ENCODE measurements around the gene EMID1. TPM values are rescaled to one million over a fixed set of nuclear protein-coding genes. Genes with fewer than 3 reads are reported as not detected.

The EMID1 gene
- total RNA-seq, 4 donors from 2014 or later = 0.68 to 53.9 (median 1.9) TPM; not detected in 1

- Histone ChIP-seq H3K4me3 (no peak overlapping the region), H3K9me3 (no peaks in the 10 kb centered on the region), H3K27ac (no peak overlapping the region), H3K27me3 (no peaks in the 10 kb centered on the region), H3K4me1 (peaks cover 0 to 14% (median 5%) of the 10 kb centered on the region in 4 donors), H3K36me3 (no peaks in the 10 kb centered on the region)
- 75% methylated on average over 5 of the region's 5 CpGs; no CpG with 5 or more reads in 1 of the 2 donors for WGBS, 2 donors (ENCODE audit: low coverage in 1 of 2)
- in situ Hi-C loops (cut with MboI; ENCODE audit: low pct_ligation_motif_present in 1 of 4, low pct_unique_long_range_greater_than_20kb in 1 of 4, low sequenced_read_pairs in 3 of 4) = loop anchor here in 2 of 4 donors (10.0 to 25.0 kb wide), 2 partner anchors 296 to 304 kb away; no protein-coding TSS in a partner anchor
- no peak for DNase-seq
- TF ChIP-seq EP300 (IDR thresholded peaks at IDR 0.05; ENCODE audit: low read depth) (no peak), CTCF (IDR thresholded peaks at IDR 0.05) (no peak), POLR2AphosphoS5 (IDR thresholded peaks at IDR 0.05) (no peak), POLR2A (IDR thresholded peaks at IDR 0.05) (no peak)
- intact Hi-C loops (cut with DNase I; ENCODE audit: low total_unique reads) = no loop called here
Measured at GRCh38 chr22:29158546-29158945, 47.1 kb upstream of the EMID1 start.

- 89 to 92% methylated on average over 5 to 13 of the region's 13 CpGs for WGBS, 2 donors (ENCODE audit: low coverage in 1 of 2)
- Histone ChIP-seq H3K27ac (no peak overlapping the region), H3K4me3 (no peak overlapping the region), H3K36me3 (no peaks in the 10 kb centered on the region), H3K9me3 (no peaks in the 10 kb centered on the region), H3K4me1 (no peaks in the 10 kb centered on the region), H3K27me3 (no peaks in the 10 kb centered on the region)
- intact Hi-C loops (cut with DNase I; ENCODE audit: low total_unique reads) = no loop called here
- DNase-seq = no peak
- in situ Hi-C loops (cut with MboI; ENCODE audit: low pct_ligation_motif_present in 1 of 4, low pct_unique_long_range_greater_than_20kb in 1 of 4, low sequenced_read_pairs in 3 of 4) = loop anchor here in 1 of 4 donors (25.0 kb wide), 1 partner anchor 302 kb away; no protein-coding TSS in a partner anchor
- TF ChIP-seq EP300 (IDR thresholded peaks at IDR 0.05; ENCODE audit: low read depth) = no peak
- no peak for TF ChIP-seq POLR2A (IDR thresholded peaks at IDR 0.05)
- no peak for TF ChIP-seq POLR2AphosphoS5 (IDR thresholded peaks at IDR 0.05)
- TF ChIP-seq CTCF (IDR thresholded peaks at IDR 0.05) = no peak
Measured at GRCh38 chr22:29163808-29164207, 41.9 kb upstream of the EMID1 start.

- in situ Hi-C loops (cut with MboI; ENCODE audit: low pct_ligation_motif_present in 1 of 4, low pct_unique_long_range_greater_than_20kb in 1 of 4, low sequenced_read_pairs in 3 of 4) = loop anchor here in 1 of 4 donors (25.0 kb wide), 1 partner anchor 303 kb away; no protein-coding TSS in a partner anchor
- no peak for TF ChIP-seq POLR2A (IDR thresholded peaks at IDR 0.05)
- no peak for TF ChIP-seq POLR2AphosphoS5 (IDR thresholded peaks at IDR 0.05)
- no peak for TF ChIP-seq EP300 (IDR thresholded peaks at IDR 0.05; ENCODE audit: low read depth)
- TF ChIP-seq CTCF (IDR thresholded peaks at IDR 0.05) = no peak
- Histone ChIP-seq H3K27me3 (no peaks in the 10 kb centered on the region), H3K4me3 (no peak overlapping the region), H3K4me1 (no peaks in the 10 kb centered on the region), H3K9me3 (no peaks in the 10 kb centered on the region), H3K36me3 (no peaks in the 10 kb centered on the region), H3K27ac (no peak overlapping the region)
- WGBS, 2 donors (ENCODE audit: low coverage in 1 of 2) = 33 to 82% methylated on average over 1 to 11 of the region's 11 CpGs
- intact Hi-C loops (cut with DNase I; ENCODE audit: low total_unique reads) = no loop called here
- no peak for DNase-seq
Measured at GRCh38 chr22:29165321-29166060, 40.2 kb upstream of the EMID1 start.

GRCh38 chr22:29166180-29166579, 39.5 kb upstream of the EMID1 start:
- no peak overlapping the region for H3K4me3 ChIP-seq
- no peaks in the 10 kb centered on the region for H3K36me3 ChIP-seq
- TF ChIP-seq CTCF (IDR thresholded peaks at IDR 0.05) (no peak), EP300 (IDR thresholded peaks at IDR 0.05; ENCODE audit: low read depth) (no peak)
- no peaks in the 10 kb centered on the region for H3K4me1 ChIP-seq
- in situ Hi-C loops (cut with MboI; ENCODE audit: low pct_ligation_motif_present in 1 of 4, low pct_unique_long_range_greater_than_20kb in 1 of 4, low sequenced_read_pairs in 3 of 4) (loop anchor here in 1 of 4 donors (25.0 kb wide), 1 partner anchor 304 kb away; no protein-coding TSS in a partner anchor), intact Hi-C loops (cut with DNase I; ENCODE audit: low total_unique reads) (no loop called here)
- H3K27ac ChIP-seq = no peak overlapping the region
- no peaks in the 10 kb centered on the region for H3K9me3 ChIP-seq
- DNase-seq = no peak
- WGBS, 2 donors (ENCODE audit: low coverage in 1 of 2) = 58 to 79% methylated on average over 2 to 6 of the region's 6 CpGs
- H3K27me3 ChIP-seq = no peaks in the 10 kb centered on the region
